HG02885 (cell line): ENCODE results near the gene NLRC3.

Experiments
- ATAC-seq: cut with Tn5 transposase; IDR thresholded peaks from one replicate; pipeline ENCODE4 v1.9.1; 2021; ENCODE audit warnings: mild to moderate bottlenecking; ENCODE audit not compliant: unreplicated experiment, poor library complexity

NLRC3 gene

DNA sequence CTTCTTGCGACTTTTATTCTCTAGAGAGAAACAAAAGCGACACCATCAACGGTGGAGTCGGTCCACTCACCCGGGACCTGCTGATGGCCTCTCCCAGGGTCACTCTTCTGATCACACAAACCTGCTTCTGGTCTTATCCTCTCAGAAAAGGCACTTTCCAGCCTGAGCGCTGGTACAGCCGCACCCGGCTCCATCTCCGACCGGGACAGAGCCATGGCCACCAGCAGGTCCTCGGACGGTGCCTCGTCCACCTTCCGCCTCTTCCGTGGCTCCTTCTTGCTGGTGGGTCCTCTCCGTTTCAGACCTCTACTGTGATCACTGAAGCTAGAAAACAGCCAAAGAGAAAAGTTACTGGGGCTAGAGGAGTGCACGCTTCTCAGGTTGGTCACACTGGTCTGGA, 20.5 kb upstream of the NLRC3 start:
- ATAC-seq, result no peak

DNA sequence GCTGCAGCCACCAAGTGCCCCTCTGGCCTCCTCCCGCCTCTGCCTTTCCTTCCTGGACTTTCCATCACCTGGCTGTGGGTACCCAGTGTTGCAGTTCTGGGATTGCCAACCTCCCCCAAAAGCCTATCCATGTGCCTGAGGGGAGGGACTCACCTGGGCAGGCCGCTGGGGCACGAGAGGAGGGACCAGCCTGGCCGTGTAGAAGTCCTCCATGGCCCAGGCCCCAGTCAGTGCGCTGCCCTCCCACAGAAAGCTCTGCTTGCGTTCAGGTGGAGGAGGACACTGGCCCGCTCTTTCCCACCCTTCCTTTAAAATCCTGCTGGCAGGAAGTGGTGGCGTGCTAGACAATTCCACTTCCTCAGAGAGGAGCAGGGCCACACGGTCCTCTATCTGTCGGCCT, 20.0 kb upstream of the NLRC3 start:
- no peak for ATAC-seq

DNA sequence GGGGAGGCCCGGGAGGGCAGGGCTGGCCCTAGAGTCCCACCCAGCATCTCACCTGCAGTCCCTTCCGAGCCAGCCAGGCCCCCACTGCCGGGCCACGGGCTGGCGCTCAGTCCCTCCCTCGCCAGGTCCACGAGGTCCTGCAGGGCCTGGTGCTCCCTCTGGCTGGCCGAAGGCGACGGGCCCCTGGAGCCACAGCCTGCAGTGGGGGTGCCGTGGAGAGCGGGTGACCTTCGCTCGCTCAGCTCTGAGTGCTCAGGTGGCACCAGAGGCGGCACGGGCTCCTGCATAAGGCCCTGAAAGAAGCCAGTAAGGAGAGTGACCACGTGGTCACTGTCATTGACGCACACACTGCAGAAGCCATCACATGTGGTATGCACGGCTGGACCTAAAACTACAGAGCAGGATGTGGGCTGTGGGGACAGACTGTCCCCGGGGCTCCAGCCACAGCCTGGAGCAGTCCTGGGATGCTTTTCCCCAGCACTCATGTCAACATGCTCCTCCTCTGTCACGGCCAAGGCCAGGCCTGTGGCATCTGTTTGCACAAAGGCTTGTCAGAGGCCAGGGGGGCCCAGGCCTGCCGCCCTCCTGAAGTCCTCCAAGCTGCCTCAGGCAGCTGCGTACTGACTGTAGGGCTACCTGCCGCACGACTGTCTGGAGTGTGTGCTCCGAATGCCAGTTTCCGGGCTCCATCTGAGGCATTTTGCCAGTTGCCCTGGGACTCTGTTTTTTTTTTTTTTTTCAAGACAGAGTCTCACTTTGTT, 19.1 kb upstream of the NLRC3 start:
- no peak for ATAC-seq

DNA sequence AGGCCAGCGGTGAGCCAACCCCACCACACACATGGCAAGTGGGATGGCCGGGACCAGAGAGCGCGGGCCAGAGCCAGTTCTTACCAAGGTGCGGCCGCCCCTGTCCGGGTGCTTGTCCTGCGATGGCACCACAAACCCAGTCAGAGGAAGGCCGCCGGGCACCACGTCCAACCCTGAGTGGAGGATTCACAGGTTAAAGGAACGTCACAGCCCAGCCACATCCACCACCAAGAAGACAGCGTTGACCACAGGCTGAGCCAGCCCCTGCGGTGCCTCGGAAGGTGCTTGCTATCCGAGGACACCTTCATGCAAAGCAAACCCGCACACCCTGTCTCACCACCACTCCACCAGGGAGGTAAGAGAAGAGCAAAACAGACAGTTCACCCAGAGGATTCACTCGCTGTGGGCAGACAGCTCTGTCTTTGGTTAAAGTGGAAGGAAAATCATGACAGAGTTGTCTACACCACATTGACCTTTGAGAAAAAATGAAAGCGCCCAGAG, 18.4 kb upstream of the NLRC3 start:
- no peak for ATAC-seq

DNA sequence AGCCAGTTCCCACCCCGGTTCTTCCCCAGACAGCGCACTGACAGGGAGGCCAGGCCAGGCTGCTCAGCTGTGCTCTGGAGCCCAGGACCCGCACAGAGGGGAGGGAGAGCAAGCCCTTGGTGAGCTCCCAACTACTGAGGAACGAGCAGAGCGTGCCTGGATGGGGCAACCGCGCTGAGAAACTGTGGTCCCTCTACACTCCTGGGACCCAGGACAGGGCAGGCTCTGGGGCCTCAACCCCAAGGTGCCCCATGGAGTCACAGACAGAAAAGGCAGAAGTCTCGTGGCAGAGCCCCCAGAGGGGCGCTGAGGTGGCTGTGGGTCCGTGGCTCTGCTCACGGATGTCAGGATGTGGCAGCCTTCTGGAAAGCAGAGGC, 17.9 kb upstream of the NLRC3 start:
- no peak for ATAC-seq

DNA sequence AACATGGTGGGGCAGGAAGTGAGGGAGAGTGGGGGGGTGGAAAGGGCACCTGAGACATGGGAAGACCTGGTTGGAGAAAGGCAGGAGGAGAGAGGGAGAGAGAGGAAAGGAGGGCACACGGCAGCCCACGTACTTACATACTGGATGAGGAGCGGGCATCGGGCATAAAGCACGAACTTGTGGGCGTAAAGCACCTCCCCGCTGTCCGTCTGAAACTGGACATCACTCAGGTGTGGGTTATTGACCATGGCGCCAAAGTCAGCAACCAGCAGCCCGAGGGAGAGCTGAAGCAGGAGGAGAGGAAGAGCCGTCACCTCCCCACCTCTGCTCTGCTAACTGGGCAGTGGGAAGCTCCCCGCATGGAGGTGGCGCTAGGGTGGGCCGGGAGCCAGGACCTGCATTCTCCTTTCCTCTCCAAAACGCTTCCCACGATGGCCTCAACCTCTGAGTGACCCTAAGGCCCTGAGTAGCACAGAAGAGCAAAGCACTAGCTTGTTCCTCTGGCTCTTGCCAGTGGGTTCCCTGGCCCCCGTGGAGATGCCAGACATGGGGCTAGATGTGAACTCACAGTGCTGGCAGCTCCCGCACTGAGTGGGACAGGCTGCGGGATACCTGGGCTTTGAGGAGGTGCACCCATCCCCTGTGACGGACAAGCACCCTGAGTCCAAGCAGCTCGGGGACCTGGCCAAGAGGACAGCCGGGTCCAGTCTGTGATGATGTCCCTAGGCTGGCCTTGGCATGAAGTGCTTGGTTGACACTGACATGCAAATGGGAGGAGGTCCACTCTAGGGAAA, 17.3 kb upstream of the NLRC3 start:
- ATAC-seq, result no peak

DNA sequence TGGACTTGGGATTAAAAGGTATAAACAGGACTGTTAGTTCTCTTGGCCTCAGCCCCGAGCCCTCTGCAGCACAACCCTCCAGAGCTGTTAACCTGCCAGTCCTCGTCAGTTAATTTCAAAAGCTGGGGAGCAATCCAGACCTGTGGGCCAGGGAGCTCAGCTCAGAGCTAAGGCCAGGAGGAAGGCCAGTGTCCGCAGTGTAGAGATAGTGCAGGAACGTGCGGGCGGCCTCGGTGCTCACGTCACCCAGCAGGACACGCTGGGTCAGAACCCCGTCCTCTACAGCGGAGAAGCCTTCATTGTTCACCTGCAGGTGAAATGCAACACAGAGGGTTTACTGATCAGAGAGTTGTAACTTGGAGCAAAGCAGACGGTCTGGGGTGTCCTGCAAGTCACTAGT, 15.4 kb upstream of the NLRC3 start:
- ATAC-seq, result no peak

DNA sequence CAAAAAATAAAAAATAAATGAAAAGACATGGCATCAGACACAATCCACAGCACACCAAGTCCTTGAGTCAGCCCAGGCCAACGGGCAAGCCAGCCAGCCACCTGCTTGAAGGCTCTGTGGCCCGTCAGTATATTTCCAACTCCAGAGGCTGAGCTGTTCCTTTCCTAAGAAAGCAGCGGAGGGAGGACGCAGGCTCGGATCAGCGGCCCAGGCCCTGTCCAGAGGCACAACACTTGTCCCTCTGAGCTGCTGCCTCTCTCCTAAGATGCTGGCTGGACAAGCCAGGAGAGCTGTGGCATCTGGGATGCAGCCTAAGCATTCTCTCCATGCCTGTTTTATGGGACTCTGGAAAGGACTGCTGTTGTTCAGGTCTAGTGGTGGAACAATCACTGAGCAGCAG, 14.8 kb upstream of the NLRC3 start:
- ATAC-seq, result no peak

DNA sequence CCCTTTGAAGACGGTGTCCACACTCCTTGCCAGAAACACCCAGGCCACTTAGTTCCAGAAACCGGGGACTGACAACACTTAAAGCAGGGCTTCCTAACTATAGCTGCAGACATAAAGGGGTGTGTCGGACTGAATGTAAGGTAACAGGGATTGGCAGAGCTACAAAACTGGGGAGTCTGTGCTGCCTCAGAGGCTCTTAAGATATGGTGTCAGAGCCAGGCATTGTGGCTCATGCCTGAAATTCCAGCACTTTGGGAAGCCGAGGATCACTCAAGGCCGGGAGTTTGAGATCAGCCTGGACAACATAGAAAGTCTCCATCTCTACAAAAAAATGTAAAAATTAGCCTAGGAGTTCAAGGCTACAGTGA, 14.2 kb upstream of the NLRC3 start:
- no peak for ATAC-seq

DNA sequence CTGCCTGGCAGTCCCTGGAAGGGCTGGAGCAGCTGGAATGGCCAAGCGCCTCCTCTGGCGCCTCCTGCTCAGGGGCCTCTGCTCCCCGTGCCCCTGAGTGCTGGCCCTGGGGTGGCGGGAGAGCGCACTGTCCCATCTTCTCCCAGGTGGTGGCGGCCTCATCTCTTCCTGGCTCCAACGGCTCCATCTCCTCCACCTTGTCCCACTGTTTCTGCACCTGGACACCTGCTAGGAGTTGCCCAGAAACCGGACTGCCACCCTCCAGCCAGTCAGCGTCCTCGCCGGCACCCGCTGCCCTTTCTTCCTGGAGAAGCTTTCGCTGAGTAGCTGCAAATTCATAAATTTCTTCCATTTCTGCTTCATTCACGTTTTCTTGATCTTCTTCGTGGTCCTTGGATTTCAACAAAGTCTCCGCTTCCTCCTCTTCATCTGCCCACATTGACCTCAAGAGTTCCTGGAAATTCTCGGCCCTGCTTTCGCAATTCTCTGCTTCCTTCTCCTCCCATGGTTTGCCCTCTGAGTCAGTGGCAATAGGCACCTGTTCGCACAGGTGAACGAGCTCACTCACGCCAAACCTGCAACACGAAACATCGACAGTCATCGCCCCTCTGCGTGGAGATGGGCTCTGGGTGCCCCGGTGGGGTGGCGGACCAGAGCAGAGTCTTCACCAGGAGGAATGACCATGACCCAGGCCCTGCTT, 13.7 kb upstream of the NLRC3 start:
- no peak for ATAC-seq

DNA sequence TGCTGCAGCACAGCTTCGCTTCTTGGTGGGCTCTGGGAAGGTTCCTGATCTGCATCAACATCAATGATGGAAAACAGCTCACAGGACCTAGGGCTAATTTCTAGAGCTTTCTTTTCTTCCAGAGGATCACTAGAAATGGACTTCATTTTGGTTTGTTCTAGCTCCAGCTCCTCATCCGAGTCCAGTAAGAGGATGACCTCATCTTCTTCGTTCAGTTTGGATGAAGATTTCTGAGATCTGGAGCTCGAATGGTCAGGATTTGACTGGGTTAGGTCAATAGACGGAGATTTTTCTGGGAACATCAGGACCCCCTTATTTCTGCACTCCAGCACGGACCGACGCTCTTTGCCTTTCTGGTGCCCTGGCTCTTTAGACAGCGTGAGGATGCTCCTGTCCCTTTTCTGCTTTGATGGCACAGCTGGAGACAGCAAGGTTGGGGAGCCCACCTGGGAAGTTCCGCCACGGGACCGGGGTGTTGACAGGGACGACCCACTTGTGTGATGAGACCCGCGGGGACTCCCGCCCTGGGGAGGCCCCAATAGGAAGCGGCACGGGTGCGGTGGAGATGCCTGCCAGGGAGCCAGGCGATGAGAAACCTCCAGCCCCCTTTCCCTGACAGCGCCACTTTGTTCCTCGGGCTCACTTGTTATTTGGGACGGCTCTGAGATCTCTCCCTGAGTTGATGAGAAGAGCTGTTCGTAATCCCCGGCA, 12.9 kb upstream of the NLRC3 start:
- no peak for ATAC-seq

DNA sequence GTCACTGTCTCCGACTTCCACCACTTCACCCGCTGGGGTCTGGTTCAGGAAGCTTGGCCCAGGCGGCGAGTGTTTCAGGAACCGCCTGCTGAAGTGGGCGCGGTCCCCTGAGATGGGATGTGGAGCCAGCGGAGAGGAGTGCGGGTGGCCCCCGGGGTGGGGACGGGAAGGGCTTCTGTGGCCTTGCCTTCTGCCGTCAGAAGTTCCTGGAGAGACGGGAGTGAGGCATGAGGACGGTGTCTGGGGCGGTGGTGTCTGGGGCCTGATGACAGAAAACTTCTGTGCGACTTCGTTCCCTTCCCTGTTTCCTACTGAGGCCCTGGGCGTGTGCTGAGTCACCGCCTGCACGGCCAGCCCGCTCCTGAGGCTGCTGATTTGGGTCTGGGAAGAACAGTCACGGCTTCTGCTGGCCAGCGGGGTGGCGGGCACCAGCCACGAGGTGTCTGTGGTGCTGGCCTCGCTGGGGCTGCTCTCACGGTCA, 12.3 kb upstream of the NLRC3 start:
- no peak for ATAC-seq

DNA sequence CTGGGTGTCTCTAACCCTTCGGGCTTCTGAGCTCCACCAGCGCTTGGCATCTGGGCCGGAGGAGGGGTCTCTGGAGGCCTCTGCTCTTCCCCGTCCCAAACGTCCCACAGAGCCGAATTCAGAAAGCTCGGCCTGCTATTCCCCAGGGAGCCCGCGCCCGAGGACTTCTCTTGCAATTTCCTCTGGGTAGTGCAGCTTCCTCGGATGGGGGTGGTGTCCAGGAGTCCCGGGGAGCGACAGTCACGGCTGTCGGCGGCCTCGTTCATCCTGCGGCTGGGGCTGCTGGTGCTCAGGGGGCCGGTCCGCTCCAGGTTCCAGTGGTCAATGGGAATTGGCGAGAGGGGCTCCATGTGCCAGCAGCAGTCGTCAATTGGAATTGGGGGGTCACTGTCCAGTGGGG, 11.8 kb upstream of the NLRC3 start:
- ATAC-seq, result no peak

DNA sequence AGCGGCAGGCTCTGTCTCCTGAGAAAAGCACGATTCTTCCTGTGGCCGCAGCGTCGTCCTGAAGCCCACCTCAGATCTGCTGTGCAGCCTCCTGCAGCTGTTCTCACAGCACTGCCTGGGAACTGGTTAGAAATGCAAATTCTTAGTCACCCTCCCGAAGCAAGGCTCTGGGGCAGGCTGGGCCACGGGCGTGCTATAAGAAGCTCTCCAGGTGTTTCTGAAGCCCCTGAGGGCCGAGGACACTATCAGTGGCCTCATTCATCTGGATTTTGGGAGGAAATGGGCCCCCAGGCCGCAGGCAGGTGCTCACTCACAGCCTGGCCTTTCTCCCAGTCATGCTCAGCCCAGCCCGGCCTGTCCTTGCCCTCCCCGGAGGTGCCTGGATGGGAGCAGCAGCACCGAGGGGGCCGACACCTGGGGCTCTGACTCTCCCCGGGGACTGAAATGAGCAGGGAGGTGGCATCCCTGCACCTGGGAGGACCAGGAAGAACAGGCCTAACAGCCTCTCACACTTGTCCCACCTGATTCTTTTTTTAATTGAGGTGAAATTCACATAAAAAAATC, 10.4 kb upstream of the NLRC3 start:
- ATAC-seq, result no peak

DNA sequence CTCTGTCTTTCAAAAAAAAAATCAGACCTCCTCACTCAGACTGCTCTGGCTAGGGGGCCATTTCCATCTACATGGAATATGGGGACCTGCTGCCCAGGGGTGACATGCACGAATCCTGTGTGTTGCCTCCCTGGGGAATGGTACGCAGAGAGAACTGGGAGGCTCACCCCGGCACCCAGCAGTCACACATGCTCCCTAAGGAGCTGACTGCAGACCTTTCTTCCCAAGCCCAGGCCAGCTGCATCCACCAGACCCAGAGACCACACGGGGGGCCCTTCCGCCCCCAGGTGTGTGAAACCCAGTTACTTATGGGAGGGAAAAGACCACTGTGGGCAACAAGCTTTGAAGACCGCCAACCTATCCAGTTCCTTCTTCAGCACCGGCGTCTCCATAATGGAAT, 7.2 kb upstream of the NLRC3 start:
- no peak for ATAC-seq

DNA sequence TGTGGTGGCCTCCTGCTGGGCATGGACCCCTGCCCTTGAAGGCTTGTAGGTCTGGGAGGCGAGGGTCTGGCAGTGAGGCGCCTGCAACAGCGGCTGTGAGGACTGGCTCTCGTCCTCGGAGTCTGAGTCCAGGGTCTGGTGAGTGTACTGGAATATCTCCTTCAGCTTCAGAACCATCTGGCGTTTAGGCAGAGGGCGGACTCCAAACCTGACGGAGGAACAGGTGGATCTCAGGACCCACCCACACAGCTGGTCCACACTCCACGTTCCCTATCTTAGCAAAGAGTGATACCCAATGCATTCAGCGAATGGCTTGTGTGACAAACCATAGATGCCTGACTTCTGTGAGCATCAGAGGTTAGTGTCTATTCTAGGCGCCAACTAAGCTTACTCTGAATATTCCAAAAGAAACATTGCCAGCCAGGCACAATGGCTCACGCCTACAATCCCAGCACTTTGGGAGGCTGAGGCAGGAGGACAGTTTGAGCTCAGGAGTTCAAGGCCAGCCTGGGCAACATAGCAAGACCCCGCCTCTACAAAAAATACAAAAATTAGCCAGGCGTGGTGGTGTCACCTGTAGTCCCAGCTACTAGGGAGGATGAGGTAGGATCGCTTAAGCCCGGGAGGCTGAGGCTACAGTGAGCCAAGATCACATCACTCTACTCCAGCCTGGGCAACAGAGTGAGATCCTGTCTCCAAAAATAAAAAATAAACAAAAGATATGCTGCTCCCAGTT, 6.3 kb upstream of the NLRC3 start:
- no peak for ATAC-seq

DNA sequence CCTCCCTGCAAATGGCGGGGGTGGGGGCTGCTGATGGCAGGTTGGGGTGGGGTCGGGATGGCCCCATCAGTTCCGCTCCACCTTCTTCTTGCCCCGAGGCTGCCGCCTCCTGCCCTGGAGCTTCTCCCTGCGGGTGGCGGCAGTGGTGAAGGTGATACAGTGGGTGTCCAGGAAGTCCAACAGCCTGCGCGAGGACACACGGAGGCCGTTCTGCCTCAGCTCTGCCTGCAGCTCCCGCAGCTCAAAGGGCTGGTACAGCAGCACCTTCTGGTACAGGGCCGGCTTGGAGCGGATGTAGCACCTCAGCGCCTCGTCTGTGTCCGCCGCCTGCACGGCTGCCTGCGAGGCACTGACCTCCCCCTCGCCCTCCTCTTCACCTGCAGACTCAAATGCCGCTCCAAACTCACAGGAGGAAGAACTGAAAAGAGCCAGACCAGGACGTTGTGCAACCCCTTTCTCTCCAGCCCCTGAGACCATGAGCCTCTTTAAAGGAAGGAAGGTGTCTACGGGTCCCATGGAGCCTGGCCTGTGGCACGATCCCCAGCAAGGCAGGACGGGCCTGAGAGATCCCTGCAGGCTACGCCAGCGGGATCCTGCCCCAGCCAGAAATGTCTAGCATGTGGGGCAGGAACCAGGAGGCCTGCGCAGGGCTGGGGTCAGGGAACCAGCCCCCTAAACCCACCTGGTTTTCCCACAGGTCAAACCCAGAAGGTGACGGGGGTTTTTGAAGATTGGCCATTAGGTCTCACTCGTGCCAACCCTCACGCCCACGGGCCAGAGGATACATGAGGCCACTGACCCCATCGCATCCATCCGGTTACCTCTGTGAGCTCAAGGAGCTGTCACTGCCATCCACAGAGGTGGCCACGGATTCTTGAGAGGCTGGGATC, 5.3 kb upstream of the NLRC3 start:
- no peak for ATAC-seq

DNA sequence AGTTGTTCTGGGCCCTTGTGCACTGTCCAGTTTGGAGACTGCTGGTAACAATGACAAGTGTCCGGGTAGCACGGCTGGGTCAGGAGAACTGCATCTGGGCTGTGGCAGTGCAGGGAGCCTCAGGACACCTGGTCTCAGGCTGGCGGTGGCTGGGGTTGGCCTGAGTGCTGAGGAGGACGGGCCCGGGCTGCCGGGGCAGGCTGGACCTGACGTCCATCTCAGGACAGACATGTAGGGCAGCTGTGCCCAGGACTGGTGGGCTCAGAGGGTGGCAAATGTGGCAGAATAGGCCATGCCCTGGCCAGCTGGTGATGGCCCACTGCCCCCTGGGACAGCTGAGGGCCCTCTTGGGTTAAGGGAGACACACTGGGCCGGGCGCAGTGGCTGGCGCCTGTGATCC, 4.2 kb upstream of the NLRC3 start:
- ATAC-seq, result no peak

DNA sequence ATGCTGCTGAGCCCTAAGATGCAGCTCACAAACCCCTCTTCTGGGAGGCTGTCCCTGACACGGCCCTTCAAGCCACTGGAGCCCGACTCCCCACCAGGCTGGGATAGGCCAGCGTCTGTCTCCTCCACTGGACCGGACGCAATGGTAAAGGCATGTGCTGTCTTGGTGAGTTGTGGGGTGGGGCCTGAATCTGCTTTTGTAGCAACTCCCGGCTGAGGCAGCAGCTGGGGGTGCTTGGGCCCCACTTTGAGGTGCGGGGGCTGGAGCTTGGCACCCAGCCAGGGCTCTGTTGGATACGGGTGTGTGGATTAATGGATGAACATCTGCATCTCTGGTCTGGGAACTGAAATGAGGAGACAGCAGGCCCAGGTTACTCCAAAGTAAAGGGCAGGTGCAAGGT, 3.5 kb upstream of the NLRC3 start:
- ATAC-seq, result no peak
